Panc1 (cell line): ENCODE results near the gene USP24. TPM values are rescaled to one million over a fixed set of nuclear protein-coding genes. Genes with fewer than 3 reads are reported as not detected.

Experiments used
- ATAC-seq: fragments of 200-7000 bp; cut with Tn5 transposase; 2 replicates; pipeline ENCODE4 v1.9.1; 2020; ENCODE audit warnings: mild to moderate bottlenecking, moderate library complexity
- BruUV-seq: library from RNA; stranded (reverse); fragments of 400-500 nt; replicated peaks from 2 replicates; lab custom pipeline; 2021; lab: Mats Ljungman, UMichigan
- CTCF ChIA-PET: fragments of 300-600 bp; sonication (Branson Sonifier 250); formaldehyde crosslinking; loops from one replicate; lab custom pipeline; 2022; ENCODE audit warnings: antibody characterized with exemption; lab: Charles Lee
- POLR2A ChIA-PET: fragments of 300-600 bp; sonication (Branson Sonifier 250); formaldehyde crosslinking; loops from one replicate; lab custom pipeline; 2022; ENCODE audit warnings: antibody characterized with exemption; lab: Charles Lee
- DNase-seq: peaks from one replicate; pipeline ENCODE4 v3.0.0-alpha.2; 2010; ENCODE audit warnings: low read depth, low spot score
- H3K27ac ChIP-seq: 2 replicates; pipeline ENCODE4 v1.5.1; 2011; ENCODE audit warnings: mild to moderate bottlenecking, low read length, inconsistent platforms
- H3K27me3 ChIP-seq: fragments of 200-500 bp; sonication (Bioruptor generic); 2 replicates; pipeline ENCODE4 v1.6.0; 2014; ENCODE audit warnings: low read length, inconsistent platforms; ENCODE audit not compliant: control insufficient read depth, insufficient read depth
- H3K36me3 ChIP-seq: fragments of 200-500 bp; sonication (Bioruptor generic); 2 replicates; pipeline ENCODE4 v1.5.1; 2014; ENCODE audit warnings: inconsistent platforms, mild to moderate bottlenecking, low read length, moderate library complexity; ENCODE audit not compliant: control insufficient read depth, insufficient read depth
- H3K4me1 ChIP-seq: 2 replicates; pipeline ENCODE4 v1.5.1; 2011; ENCODE audit warnings: inconsistent platforms, mild to moderate bottlenecking, low read length, moderate library complexity; ENCODE audit not compliant: control insufficient read depth, insufficient read depth
- H3K4me3 ChIP-seq, 2 experiments: 2 replicates each; pipeline ENCODE4 v1.5.1; 2011 to 2012; ENCODE audit warnings: low read depth in 2 of 2, low read length in 2 of 2, mild to moderate bottlenecking in 2 of 2, inconsistent platforms in 1 of 2, moderate library complexity in 1 of 2
- H3K9me3 ChIP-seq: fragments of 200-500 bp; sonication (Bioruptor generic); 2 replicates; pipeline ENCODE4 v1.5.1; 2014; ENCODE audit warnings: low read depth, mild to moderate bottlenecking, inconsistent platforms, low read length, moderate library complexity; ENCODE audit not compliant: control insufficient read depth, insufficient read depth
- CTCF ChIP-seq: fragments of 450-650 bp; IDR thresholded peaks from 2 replicates; pipeline ENCODE4 v1.5.1; 2017; ENCODE audit warnings: mild to moderate bottlenecking
- POLR2AphosphoS5 ChIP-seq: IDR thresholded peaks from 2 replicates; pipeline ENCODE4 v1.6.1; 2012; ENCODE audit warnings: mild to moderate bottlenecking, low read depth, low read length, moderate library complexity
- SIN3A ChIP-seq: IDR thresholded peaks from 2 replicates; pipeline ENCODE4 v1.6.1; 2012; ENCODE audit warnings: low read depth, mild to moderate bottlenecking, low read length, moderate library complexity, borderline replicate concordance; ENCODE audit not compliant: insufficient read depth
- TCF7L2 ChIP-seq: IDR thresholded peaks from 2 replicates; pipeline ENCODE4 v1.6.1; 2011; ENCODE audit warnings: mild to moderate bottlenecking, low read depth, low read length, inconsistent platforms
- in situ Hi-C: cut with HindIII; loops from 2 replicates; pipeline ENCODE4 v1.10.0; 2016; ENCODE audit warnings: low sequenced_read_pairs, low pct_unique_long_range_greater_than_20kb
- intact Hi-C: fragments of 100-400 bp; cut with micrococcal nuclease; formaldehyde crosslinking; loops from one replicate; pipeline ENCODE4 v1.10.0; 2022; ENCODE audit not compliant: unreplicated experiment
- total RNA-seq: library from RNA; stranded (reverse); gene quantifications from one replicate; pipeline ENCODE4 v1.2.1, GENCODE V29; 2021; ENCODE audit not compliant: unreplicated experiment
- TF ChIP-seq, protein P1 (sequence below), 2 experiments: IDR thresholded peaks; 2 replicates each; pipeline ENCODE4 v1.6.1; 2011 to 2012; ENCODE audit warnings: low read depth in 2 of 2, control low read depth in 1 of 2, low read length in 1 of 2, mild to moderate bottlenecking in 1 of 2, moderate library complexity in 1 of 2; ENCODE audit not compliant: insufficient read depth in 1 of 2

Gene USP24
- total RNA-seq, 1 experiment from 2014 or later = 52.2 TPM

DNA sequence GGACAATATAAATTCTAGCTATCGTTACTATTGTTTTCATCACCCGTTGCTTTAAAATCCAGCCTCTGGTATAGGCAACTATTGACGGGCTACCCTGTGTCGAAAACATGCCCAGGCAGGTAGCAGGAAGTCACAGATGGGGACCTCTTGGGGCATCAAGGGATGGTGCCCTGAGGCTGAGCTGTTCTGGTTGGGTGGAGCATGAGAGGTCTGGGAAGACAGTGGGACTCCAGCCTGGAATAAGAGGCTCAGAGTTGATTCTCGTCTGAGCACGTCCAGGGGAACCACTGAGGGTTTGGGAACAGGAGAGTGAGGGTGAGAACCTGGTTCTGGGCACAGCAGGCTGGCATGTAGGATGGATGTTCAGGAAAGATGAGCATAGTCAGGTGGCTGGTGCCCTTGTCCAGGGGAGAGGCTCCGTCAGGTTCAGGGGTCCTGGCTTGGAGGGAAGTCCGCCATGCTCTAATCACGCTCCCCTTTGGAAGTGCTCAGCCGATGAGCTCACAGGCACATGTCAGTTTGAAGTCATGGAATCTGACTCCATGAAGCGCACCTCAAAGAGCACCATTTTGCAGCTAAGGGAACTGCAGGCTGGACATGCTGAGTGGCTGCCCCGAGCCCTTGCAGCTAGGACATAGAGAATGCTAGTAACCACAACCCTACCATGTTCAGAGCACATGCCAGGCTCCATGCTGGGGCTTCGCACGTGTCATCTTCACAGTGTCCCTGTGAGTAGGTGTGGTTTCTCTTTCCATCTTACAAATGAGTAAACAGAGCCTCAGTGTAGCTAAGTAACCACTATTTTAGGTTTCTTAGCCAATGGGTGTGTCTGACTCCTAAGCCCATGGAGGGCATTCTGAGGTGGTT, 154.8 kb downstream of the USP24 start:
- Histone ChIP-seq H3K27ac (no peak overlapping the region), H3K4me1 (peaks cover 13% of the 10 kb centered on the region), H3K9me3 (no peaks in the 10 kb centered on the region), H3K4me3 (no peak overlapping the region), H3K36me3 (no peaks in the 10 kb centered on the region), H3K27me3 (no peaks in the 10 kb centered on the region)
- no peak for ATAC-seq
- intact Hi-C loops (no loop called here), in situ Hi-C loops (no loop called here)
- TF ChIP-seq CTCF (no peak), POLR2AphosphoS5 (no peak), TCF7L2 (no peak), SIN3A (no peak)
- TF ChIP-seq, protein P1, sequence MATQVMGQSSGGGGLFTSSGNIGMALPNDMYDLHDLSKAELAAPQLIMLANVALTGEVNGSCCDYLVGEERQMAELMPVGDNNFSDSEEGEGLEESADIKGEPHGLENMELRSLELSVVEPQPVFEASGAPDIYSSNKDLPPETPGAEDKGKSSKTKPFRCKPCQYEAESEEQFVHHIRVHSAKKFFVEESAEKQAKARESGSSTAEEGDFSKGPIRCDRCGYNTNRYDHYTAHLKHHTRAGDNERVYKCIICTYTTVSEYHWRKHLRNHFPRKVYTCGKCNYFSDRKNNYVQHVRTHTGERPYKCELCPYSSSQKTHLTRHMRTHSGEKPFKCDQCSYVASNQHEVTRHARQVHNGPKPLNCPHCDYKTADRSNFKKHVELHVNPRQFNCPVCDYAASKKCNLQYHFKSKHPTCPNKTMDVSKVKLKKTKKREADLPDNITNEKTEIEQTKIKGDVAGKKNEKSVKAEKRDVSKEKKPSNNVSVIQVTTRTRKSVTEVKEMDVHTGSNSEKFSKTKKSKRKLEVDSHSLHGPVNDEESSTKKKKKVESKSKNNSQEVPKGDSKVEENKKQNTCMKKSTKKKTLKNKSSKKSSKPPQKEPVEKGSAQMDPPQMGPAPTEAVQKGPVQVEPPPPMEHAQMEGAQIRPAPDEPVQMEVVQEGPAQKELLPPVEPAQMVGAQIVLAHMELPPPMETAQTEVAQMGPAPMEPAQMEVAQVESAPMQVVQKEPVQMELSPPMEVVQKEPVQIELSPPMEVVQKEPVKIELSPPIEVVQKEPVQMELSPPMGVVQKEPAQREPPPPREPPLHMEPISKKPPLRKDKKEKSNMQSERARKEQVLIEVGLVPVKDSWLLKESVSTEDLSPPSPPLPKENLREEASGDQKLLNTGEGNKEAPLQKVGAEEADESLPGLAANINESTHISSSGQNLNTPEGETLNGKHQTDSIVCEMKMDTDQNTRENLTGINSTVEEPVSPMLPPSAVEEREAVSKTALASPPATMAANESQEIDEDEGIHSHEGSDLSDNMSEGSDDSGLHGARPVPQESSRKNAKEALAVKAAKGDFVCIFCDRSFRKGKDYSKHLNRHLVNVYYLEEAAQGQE (IDR thresholded peaks at IDR 0.05; ENCODE audit: insufficient read depth in 1 of 2, low read depth in 2 of 2, low read length in 1 of 2) = no peak
- ChIA-PET CTCF (interaction anchor here (0.6 kb wide), 1 partner anchor 179 kb away, joined by 5 read pairs; no protein-coding TSS in a partner anchor), POLR2A (no interaction called here)
- no peak for DNase-seq
- BruUV-seq = no TSS peak

GRCh38 chr1:55059302-55060132, 155.6 kb downstream of the USP24 start:
- Histone ChIP-seq H3K27me3 (no peaks in the 10 kb centered on the region), H3K9me3 (no peaks in the 10 kb centered on the region), H3K4me1 (peaks cover 5% of the 10 kb centered on the region), H3K36me3 (no peaks in the 10 kb centered on the region), H3K27ac (no peak overlapping the region), H3K4me3 (no peak overlapping the region)
- no peak for DNase-seq
- POLR2A ChIA-PET = no interaction called here
- in situ Hi-C loops = no loop called here
- intact Hi-C loops = no loop called here
- ATAC-seq = no peak
- TF ChIP-seq SIN3A (no peak), POLR2AphosphoS5 (no peak), TCF7L2 (no peak), CTCF (no peak)
- TF ChIP-seq, protein P1 (IDR thresholded peaks at IDR 0.05; ENCODE audit: insufficient read depth in 1 of 2, low read depth in 2 of 2, low read length in 1 of 2) = no peak
- CTCF ChIA-PET = no interaction called here
- no TSS peak for BruUV-seq
